Testis (tissue), 5 donors: ENCODE results near the gene ZNF487. TPM values are rescaled to one million over a fixed set of nuclear protein-coding genes. Genes with fewer than 3 reads are reported as not detected.
A peak's percentile ranks its signal among the peaks of the same experiment; 100 is the strongest.

ENCODE experiments used
- DNase-seq: peaks from one replicate; pipeline ENCODE4 v3.0.0-alpha.2; 2019
- H3K27ac ChIP-seq, 2 donors: fragments of 200-600 bp; sonication (generic); one replicate each; pipeline ENCODE4 v1.5.1; 2019
- H3K27me3 ChIP-seq: fragments of 200-600 bp; sonication (generic); one replicate; pipeline ENCODE4 v1.5.1; 2019
- H3K36me3 ChIP-seq: fragments of 200-600 bp; sonication (generic); one replicate; pipeline ENCODE4 v1.5.1; 2017; ENCODE audit warnings: low read depth; ENCODE audit errors: missing control alignments
- H3K4me1 ChIP-seq: fragments of 200-600 bp; sonication (generic); one replicate; pipeline ENCODE4 v1.5.1; 2019
- H3K4me3 ChIP-seq, 2 donors: fragments of 200-600 bp; sonication (generic); one replicate each; pipeline ENCODE4 v1.5.1; 2017 to 2019
- H3K9me3 ChIP-seq: fragments of 200-600 bp; sonication (generic); one replicate; pipeline ENCODE4 v1.5.1; 2017
- POLR2A ChIP-seq: fragments of 450-650 bp; IDR thresholded peaks from one replicate; pipeline ENCODE4 v1.6.1; 2017; ENCODE audit warnings: antibody characterized with exemption, mild to moderate bottlenecking, moderate library complexity
- WGBS, 2 donors: methylation state at CpG; one replicate each; pipeline ENCODE4 v1.1.5; 2018; 5-methylcytosine and 5-hydroxymethylcytosine counted together
- intact Hi-C: fragments of 100-400 bp; cut with DNase I; formaldehyde crosslinking; loops from one replicate; pipeline ENCODE4 v1.15.1; 2023; ENCODE audit warnings: low total_unique reads
- long read RNA-seq, 2 donors: transcript quantifications; one replicate each; lab custom pipeline, GENCODE V29; 2026
- polyA plus RNA-seq: library from polyadenylated mRNA; stranded (reverse); fragments of 350-450 nt; fragmentation: Illumina TruSeq; extraction: RNeasy Lipid Tissue Mini Kit (QIAGEN cat#74804); gene quantifications from one replicate; pipeline ENCODE4 v1.2.3, GENCODE V29; 2014; ENCODE audit warnings: low read depth, low replicate concordance; ENCODE audit not compliant: insufficient read depth
- total RNA-seq, 2 donors: library from RNA; depleted of rRNA; stranded (reverse); fragments of >200 nt; gene quantifications; one replicate each; pipeline ENCODE4 v1.2.3, GENCODE V29; 2016
- TF ChIP-seq, protein P1 (sequence below), 3 experiments: fragments of 450-650 bp in 2 of 3; fragments of 200-600 bp in 1 of 3; sonication (generic) in 1 of 3; IDR thresholded peaks; one replicate each; pipeline ENCODE4 v1.5.1; 2016 to 2019; ENCODE audit warnings: antibody characterized with exemption in 3 of 3, mild to moderate bottlenecking in 2 of 3, moderate library complexity in 1 of 3

ZNF487 gene
- 10 to 100 TPM; 22.8 to 46.2 TPM for total RNA-seq
- polyA plus RNA-seq: 43.1 TPM
- long read RNA-seq, donor 1, partial matches to known transcripts: 0 of 1 reads
- long read RNA-seq, donor 1, other reads (novel, unspliced or antisense): 0 of 1 reads
- long read RNA-seq, donor 2, partial matches to known transcripts: 0 of 1 reads
- long read RNA-seq, donor 2, other reads (novel, unspliced or antisense): 0 of 1 reads

DNA sequence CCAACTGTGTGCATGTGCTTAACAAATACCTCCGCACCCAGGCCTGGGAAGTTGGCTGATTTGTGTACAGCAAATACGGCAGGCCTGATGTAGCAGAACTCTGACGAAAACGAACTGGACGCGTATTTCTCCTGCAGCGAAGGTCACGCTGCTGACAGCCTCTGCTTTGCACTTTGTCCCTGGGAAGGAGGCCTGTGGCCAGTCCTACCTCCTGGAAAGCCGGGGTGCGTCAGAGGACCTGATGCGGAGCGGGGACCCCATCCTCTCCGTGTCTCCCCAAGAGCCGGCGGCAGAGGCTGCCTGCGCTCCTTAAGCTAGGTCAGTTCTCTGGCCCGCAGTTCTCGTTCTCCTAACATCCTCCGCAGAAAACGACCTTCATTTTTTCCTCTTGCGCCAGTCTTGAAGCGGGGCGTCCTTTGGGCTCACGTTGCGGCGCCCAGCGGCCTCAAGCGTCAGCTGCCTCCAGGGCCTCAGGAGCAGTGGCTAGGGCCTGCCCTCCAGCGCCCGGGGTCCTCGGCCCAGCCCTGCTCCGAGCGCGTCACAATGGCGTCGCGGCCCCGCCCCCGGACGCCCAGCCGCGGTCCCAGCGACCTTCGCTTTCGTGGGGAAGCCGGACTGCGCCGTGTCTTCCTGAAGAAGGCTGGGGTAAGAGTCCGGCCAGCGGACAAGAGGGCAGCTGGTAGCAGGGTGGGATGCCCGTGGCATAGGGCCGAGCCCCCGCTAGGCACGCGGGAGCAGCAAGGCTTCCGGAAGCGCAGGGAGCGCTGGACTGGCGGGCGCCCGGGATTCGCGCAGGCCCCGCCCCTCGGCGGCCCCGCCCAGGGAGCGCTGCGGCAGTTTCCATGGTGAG, at the start of gene ZNF487:
ZNF487 (plus strand) TSS at position 821 of the 850 bp plus-strand sequence. CDS start 38,703 bp downstream, outside the sequence.
- H3K27ac ChIP-seq: peak within 1 kb of the TSS; percentile 97
- peak within 1 kb of the TSS; percentile 72 to 75 for H3K4me3 ChIP-seq
- intact Hi-C loops: no loop called here
- DNase-seq: peak; percentile 91
- H3K4me1 ChIP-seq: no peaks in the 10 kb centered on the region
- no peaks in the 10 kb centered on the region for H3K27me3 ChIP-seq
- WGBS, 2 donors: 0% methylated on average over 24 to 64 of the region's 69 CpGs
- H3K9me3 ChIP-seq: no peaks in the 10 kb centered on the region
- no peaks in the 10 kb centered on the region for H3K36me3 ChIP-seq
- TF ChIP-seq POLR2A: peak; percentile 46
- TF ChIP-seq, protein P1, sequence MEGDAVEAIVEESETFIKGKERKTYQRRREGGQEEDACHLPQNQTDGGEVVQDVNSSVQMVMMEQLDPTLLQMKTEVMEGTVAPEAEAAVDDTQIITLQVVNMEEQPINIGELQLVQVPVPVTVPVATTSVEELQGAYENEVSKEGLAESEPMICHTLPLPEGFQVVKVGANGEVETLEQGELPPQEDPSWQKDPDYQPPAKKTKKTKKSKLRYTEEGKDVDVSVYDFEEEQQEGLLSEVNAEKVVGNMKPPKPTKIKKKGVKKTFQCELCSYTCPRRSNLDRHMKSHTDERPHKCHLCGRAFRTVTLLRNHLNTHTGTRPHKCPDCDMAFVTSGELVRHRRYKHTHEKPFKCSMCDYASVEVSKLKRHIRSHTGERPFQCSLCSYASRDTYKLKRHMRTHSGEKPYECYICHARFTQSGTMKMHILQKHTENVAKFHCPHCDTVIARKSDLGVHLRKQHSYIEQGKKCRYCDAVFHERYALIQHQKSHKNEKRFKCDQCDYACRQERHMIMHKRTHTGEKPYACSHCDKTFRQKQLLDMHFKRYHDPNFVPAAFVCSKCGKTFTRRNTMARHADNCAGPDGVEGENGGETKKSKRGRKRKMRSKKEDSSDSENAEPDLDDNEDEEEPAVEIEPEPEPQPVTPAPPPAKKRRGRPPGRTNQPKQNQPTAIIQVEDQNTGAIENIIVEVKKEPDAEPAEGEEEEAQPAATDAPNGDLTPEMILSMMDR (IDR thresholded peaks at IDR 0.05): no peak

DNA sequence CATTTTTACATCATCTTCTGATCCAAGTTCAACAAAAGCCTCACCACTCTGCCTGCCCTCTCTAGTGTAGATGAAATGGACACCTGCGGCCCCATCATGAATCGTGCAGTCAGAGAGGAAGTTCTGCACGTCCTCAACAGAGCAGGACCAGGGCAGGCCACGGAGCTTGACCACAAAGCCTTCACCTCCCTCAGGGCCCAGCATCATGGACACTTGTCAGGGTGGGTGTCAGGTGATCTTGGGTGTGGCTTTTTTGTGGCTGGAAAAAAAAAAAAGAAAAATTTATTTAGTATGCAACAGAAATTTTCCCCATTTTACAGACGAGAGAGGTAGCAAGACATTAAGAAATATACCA, 49.3 kb upstream of the ZNF487 start:
- H3K27ac ChIP-seq: no peak overlapping the region
- no peak for TF ChIP-seq POLR2A
- TF ChIP-seq, protein P1 (IDR thresholded peaks at IDR 0.05): no peak
- intact Hi-C loops: no loop called here
- no peaks in the 10 kb centered on the region for H3K27me3 ChIP-seq
- no peaks in the 10 kb centered on the region for H3K36me3 ChIP-seq
- no peaks in the 10 kb centered on the region for H3K9me3 ChIP-seq
- no peak overlapping the region for H3K4me3 ChIP-seq
- H3K4me1 ChIP-seq: peaks cover 16% of the 10 kb centered on the region
- 71 to 80% methylated on average over 5 of the region's 5 CpGs for WGBS, 2 donors
- DNase-seq: no peak

DNA sequence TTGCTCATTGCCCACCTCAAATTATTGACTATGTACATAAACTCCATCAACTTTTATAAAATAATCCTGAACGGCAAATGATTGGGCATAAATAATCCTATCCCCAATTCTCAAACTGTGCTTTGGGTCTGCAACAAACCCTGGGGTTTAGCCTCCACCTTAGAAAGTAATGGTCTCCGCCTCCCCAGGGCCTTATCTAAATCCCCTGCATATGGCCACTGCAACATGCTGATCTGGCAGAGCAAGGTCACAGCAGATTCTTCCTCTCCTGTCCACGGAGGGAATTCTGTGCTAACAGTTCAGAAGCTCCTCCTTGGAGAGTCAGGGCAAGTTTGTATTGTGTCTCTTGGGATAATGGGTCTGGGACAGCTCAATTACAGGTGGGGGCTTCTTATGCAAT, 47.0 kb upstream of the ZNF487 start:
- no peaks in the 10 kb centered on the region for H3K9me3 ChIP-seq
- no peaks in the 10 kb centered on the region for H3K27me3 ChIP-seq
- intact Hi-C loops: no loop called here
- DNase-seq: no peak
- H3K4me1 ChIP-seq: peaks cover 18% of the 10 kb centered on the region
- no peaks in the 10 kb centered on the region for H3K36me3 ChIP-seq
- H3K27ac ChIP-seq: no peak overlapping the region
- 54 to 64% methylated on average over 3 of the region's 3 CpGs for WGBS, 2 donors
- TF ChIP-seq, protein P1 (IDR thresholded peaks at IDR 0.05): no peak
- no peak for TF ChIP-seq POLR2A
- H3K4me3 ChIP-seq: no peak overlapping the region

DNA sequence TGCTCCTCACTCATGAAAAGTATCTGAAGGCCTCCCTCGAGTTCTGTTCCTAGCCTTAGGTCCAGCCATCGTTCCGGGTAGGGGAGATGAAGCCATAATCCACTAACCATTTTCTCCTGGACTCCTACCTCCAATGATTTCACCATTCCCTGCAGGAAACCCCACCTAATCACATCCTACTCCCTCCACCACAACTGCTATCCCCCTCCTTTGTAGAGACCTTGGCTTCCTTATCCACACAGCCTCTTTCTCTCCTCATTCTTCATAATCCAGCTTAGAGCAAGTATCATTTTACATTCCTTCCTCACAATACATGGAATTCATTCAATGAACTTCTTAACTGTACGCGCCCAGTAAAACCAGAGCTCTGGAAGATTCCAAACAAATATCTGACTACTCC, 46.6 kb upstream of the ZNF487 start:
- DNase-seq: no peak
- H3K27ac ChIP-seq: no peak overlapping the region
- 69 to 73% methylated on average over 5 of the region's 5 CpGs for WGBS, 2 donors

More for the DNA sequence above, 46.6 kb upstream of the ZNF487 start:
- H3K36me3 ChIP-seq: no peaks in the 10 kb centered on the region
- TF ChIP-seq, protein P1 (IDR thresholded peaks at IDR 0.05): no peak
- TF ChIP-seq POLR2A: no peak
- no peaks in the 10 kb centered on the region for H3K27me3 ChIP-seq
- H3K4me3 ChIP-seq: no peak overlapping the region
- intact Hi-C loops: no loop called here
- H3K9me3 ChIP-seq: no peaks in the 10 kb centered on the region
- peaks cover 20% of the 10 kb centered on the region for H3K4me1 ChIP-seq
